ENCODE data around the gene PLD1. TPM values are rescaled to one million over a fixed set of nuclear protein-coding genes. Genes with fewer than 3 reads are reported as not detected.

The PLD1 gene
- total RNA-seq, 2 donors from 2014 or later = 9.5 to 15.9 TPM

DNA sequence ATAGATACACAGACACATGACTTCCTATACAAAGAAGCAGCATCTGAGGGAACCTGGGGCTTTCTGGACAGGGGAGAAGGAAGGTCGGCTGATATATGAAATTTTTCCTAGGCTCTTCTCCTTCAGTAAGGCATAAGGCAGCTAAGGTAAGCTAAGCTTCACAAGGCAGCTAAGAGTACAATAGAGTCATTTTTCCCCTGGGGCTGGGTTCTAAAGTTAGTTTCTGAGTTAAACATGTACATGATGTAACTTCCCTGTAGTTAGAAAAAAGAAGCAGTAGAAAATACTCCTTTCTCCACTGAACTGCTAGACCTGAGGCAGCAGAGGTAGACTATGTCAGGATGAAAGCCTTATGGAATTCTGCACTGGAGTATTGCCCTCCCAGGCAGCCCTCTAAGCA lies 109.6 kb downstream of the PLD1 start:
- H3K36me3 ChIP-seq (ENCODE audit: control insufficient read depth, insufficient read depth, low read length) = no peaks in the 10 kb centered on the region
- Mint-ChIP-seq H3K27me3 (ENCODE audit: insufficient read depth) (no peaks in the 10 kb centered on the region), H3K36me3 (ENCODE audit: low read depth) (peaks cover 5% of the 10 kb centered on the region), H3K9me3 (peaks cover 9% of the 10 kb centered on the region), H3K4me1 (no peaks in the 10 kb centered on the region), H3K4me3 (no peak overlapping the region), H3K27ac (no peak overlapping the region)
- H3K4me1 ChIP-seq (ENCODE audit: control insufficient read depth, insufficient read depth, low read length) = no peaks in the 10 kb centered on the region
- no peak overlapping the region for H3K27ac ChIP-seq (ENCODE audit: low read depth, low read length)
- no peak overlapping the region for H3K9ac ChIP-seq (ENCODE audit: extremely low read depth, low read length, poor library complexity, severe bottlenecking)
- H3K27me3 ChIP-seq (ENCODE audit: control insufficient read depth, insufficient read depth, low read length, poor library complexity, severe bottlenecking) = no peaks in the 10 kb centered on the region
- TF ChIP-seq, protein P1, sequence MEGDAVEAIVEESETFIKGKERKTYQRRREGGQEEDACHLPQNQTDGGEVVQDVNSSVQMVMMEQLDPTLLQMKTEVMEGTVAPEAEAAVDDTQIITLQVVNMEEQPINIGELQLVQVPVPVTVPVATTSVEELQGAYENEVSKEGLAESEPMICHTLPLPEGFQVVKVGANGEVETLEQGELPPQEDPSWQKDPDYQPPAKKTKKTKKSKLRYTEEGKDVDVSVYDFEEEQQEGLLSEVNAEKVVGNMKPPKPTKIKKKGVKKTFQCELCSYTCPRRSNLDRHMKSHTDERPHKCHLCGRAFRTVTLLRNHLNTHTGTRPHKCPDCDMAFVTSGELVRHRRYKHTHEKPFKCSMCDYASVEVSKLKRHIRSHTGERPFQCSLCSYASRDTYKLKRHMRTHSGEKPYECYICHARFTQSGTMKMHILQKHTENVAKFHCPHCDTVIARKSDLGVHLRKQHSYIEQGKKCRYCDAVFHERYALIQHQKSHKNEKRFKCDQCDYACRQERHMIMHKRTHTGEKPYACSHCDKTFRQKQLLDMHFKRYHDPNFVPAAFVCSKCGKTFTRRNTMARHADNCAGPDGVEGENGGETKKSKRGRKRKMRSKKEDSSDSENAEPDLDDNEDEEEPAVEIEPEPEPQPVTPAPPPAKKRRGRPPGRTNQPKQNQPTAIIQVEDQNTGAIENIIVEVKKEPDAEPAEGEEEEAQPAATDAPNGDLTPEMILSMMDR (conservative IDR thresholded peaks at IDR 0.05) = no peak
- 95 to 100% methylated on average over 1 of the region's 1 CpG for WGBS, 2 experiments (ENCODE audit: insufficient coverage in 1 of 2, insufficient read length in 1 of 2)
- H3K4me3 ChIP-seq (ENCODE audit: low read length) = no peak overlapping the region
- DNase-seq = no peak
- H3K9me3 ChIP-seq (ENCODE audit: control insufficient read depth, low read length) = peaks cover 11% of the 10 kb centered on the region

DNA sequence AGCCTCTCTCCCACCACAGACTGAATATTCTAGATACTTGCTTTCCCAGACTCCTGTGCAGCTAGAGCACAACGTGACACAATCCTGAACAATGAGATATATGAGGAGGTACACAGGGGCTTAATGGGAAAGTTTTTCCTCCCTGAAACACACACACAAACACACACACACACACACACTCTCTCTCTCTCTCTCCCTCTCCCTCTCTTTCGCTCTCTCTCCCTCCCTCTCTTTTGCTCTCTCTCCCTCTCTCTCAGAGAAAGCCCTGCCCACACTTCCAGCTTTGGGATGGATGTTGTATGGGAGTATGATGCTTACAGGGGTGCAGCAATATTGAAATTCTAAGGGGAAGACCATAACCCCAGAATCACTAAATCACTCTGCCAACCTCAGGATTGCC lies 110.1 kb downstream of the PLD1 start:
- no peak overlapping the region for H3K27ac Mint-ChIP-seq
- peaks cover 9% of the 10 kb centered on the region for H3K9me3 Mint-ChIP-seq
- DNase-seq = no peak
- peaks cover 11% of the 10 kb centered on the region for H3K9me3 ChIP-seq (ENCODE audit: control insufficient read depth, low read length)
- no peaks in the 10 kb centered on the region for H3K27me3 Mint-ChIP-seq (ENCODE audit: insufficient read depth)
- peaks cover 5% of the 10 kb centered on the region for H3K36me3 Mint-ChIP-seq (ENCODE audit: low read depth)
- no peak overlapping the region for H3K4me3 Mint-ChIP-seq
- no peaks in the 10 kb centered on the region for H3K36me3 ChIP-seq (ENCODE audit: control insufficient read depth, insufficient read depth, low read length)
- H3K4me1 ChIP-seq (ENCODE audit: control insufficient read depth, insufficient read depth, low read length) = no peaks in the 10 kb centered on the region
- no peaks in the 10 kb centered on the region for H3K27me3 ChIP-seq (ENCODE audit: control insufficient read depth, insufficient read depth, low read length, poor library complexity, severe bottlenecking)
- H3K4me3 ChIP-seq (ENCODE audit: low read length) = no peak overlapping the region
- 71% methylated on average over 1 of the region's 2 CpGs; no CpG with 5 or more reads in 1 of the 2 experiments for WGBS, 2 experiments (ENCODE audit: insufficient coverage in 1 of 2, insufficient read length in 1 of 2)
- TF ChIP-seq, protein P1 (conservative IDR thresholded peaks at IDR 0.05) = no peak
- no peak overlapping the region for H3K9ac ChIP-seq (ENCODE audit: extremely low read depth, low read length, poor library complexity, severe bottlenecking)
- H3K27ac ChIP-seq (ENCODE audit: low read depth, low read length) = no peak overlapping the region
- H3K4me1 Mint-ChIP-seq = no peaks in the 10 kb centered on the region

DNA sequence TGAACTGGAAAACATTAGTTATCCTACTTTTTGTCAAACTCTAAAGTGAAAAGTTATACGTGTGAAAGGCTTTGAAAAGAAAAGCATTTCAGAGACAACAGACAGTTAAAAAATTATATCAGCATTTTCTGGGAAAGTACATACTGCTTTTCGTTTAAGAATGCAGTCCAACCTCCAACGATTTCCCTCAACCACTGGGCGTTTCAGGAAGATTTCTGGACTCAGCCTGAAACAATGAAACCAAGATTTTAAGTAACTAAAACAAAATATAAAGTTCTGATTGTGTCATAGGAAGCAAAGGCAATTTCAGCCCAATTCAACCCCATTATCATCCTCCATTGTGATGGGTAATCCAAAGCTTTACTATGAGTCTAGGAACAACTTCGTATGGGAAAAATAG lies 110.7 kb downstream of the PLD1 start:
- peaks cover 9% of the 10 kb centered on the region for H3K9me3 Mint-ChIP-seq
- H3K4me1 ChIP-seq (ENCODE audit: control insufficient read depth, insufficient read depth, low read length) = no peaks in the 10 kb centered on the region
- H3K9ac ChIP-seq (ENCODE audit: extremely low read depth, low read length, poor library complexity, severe bottlenecking) = no peak overlapping the region
- no peak for DNase-seq
- H3K4me1 Mint-ChIP-seq = no peaks in the 10 kb centered on the region
- H3K9me3 ChIP-seq (ENCODE audit: control insufficient read depth, low read length) = peaks cover 11% of the 10 kb centered on the region
- no peak overlapping the region for H3K4me3 Mint-ChIP-seq
- TF ChIP-seq, protein P1 (conservative IDR thresholded peaks at IDR 0.05) = no peak
- peaks cover 5% of the 10 kb centered on the region for H3K36me3 Mint-ChIP-seq (ENCODE audit: low read depth)
- H3K36me3 ChIP-seq (ENCODE audit: control insufficient read depth, insufficient read depth, low read length) = no peaks in the 10 kb centered on the region
- H3K27ac ChIP-seq (ENCODE audit: low read depth, low read length) = no peak overlapping the region
- H3K27me3 ChIP-seq (ENCODE audit: control insufficient read depth, insufficient read depth, low read length, poor library complexity, severe bottlenecking) = no peaks in the 10 kb centered on the region
- H3K27me3 Mint-ChIP-seq (ENCODE audit: insufficient read depth) = no peaks in the 10 kb centered on the region
- H3K4me3 ChIP-seq (ENCODE audit: low read length) = no peak overlapping the region
- WGBS, 2 experiments (ENCODE audit: insufficient coverage in 1 of 2, insufficient read length in 1 of 2) = 90 to 93% methylated on average over 2 to 5 of the region's 5 CpGs
- no peak overlapping the region for H3K27ac Mint-ChIP-seq

Measured in endodermal cell (in vitro differentiated cells).